Tongue (tissue), 2 donors: ENCODE results near the gene HPDL. TPM values are rescaled to one million over a fixed set of nuclear protein-coding genes. Genes with fewer than 3 reads are reported as not detected.

ENCODE experiments used
- DNase-seq: peaks from one replicate; pipeline ENCODE4 v3.0.0-alpha.2; 2015
- total RNA-seq: library from RNA; depleted of rRNA; stranded (reverse); fragments of >200 nt; gene quantifications from one replicate; pipeline ENCODE4 v1.2.3, GENCODE V29; 2014

Gene HPDL
- total RNA-seq, 1 donor from 2014 or later, result 0.21 TPM

GRCh38 chr1:45322486-45323040 lies 4.1 kb upstream of the HPDL start:
- DNase-seq, result no peak

- DNase-seq, result peak; percentile 48
Measured at GRCh38 chr1:45325851-45326506, 716 bp upstream of the HPDL start.

GRCh38 chr1:45327644-45328515 lies 1.2 kb downstream of the HPDL start:
- DNase-seq, result no peak

GRCh38 chr1:45328680-45329079 lies 2.0 kb downstream of the HPDL start:
- no peak for DNase-seq

- no peak for DNase-seq
Measured at GRCh38 chr1:45329445-45329844, 2.8 kb downstream of the HPDL start.

GRCh38 chr1:45331436-45332345 lies 5.0 kb downstream of the HPDL start:
- no peak for DNase-seq

GRCh38 chr1:45332346-45332720 lies 5.6 kb downstream of the HPDL start:
- DNase-seq, result no peak

GRCh38 chr1:45334308-45335245 lies 7.9 kb downstream of the HPDL start:
- DNase-seq, result no peak

GRCh38 chr1:45335855-45336324 lies 9.2 kb downstream of the HPDL start:
- no peak for DNase-seq

- DNase-seq, result no peak
Measured at GRCh38 chr1:45337630-45338325, 11.1 kb downstream of the HPDL start.

GRCh38 chr1:45339789-45340558 lies 13.3 kb downstream of the HPDL start, which contains the start of the genes MUTYH and TOE1:
Gene MUTYH, minus strand, starts transcription at chr1:45340440. Its CDS starts 5,935 bp downstream, at chr1:45334505.
Gene TOE1, plus strand, starts transcription at chr1:45340170. Its CDS starts 83 bp downstream, at chr1:45340253.
- peak; percentile 94 for DNase-seq

GRCh38 chr1:45340816-45341466 lies 14.2 kb downstream of the HPDL start:
- DNase-seq, result no peak

- DNase-seq, result no peak
Measured at GRCh38 chr1:45344499-45344898, 17.8 kb downstream of the HPDL start.

GRCh38 chr1:45345014-45345413 lies 18.3 kb downstream of the HPDL start:
- DNase-seq, result no peak

GRCh38 chr1:45346473-45346872 lies 19.8 kb downstream of the HPDL start:
- no peak for DNase-seq

- no peak for DNase-seq
Measured at GRCh38 chr1:45348020-45348419, 21.3 kb downstream of the HPDL start.

- no peak for DNase-seq
Measured at GRCh38 chr1:45348609-45348965, 21.9 kb downstream of the HPDL start.

GRCh38 chr1:45348966-45349677 lies 22.4 kb downstream of the HPDL start:
- no peak for DNase-seq
